ENCODE measurements around the gene PHC3. TPM values are rescaled to one million over a fixed set of nuclear protein-coding genes. Genes with fewer than 3 reads are reported as not detected.
A peak's percentile ranks its signal among the peaks of the same experiment; 100 is the strongest.

PHC3 gene
- total RNA-seq, 3 donors from 2014 or later (not counting 1 experiment from before 2014, with no cell fraction given) = 121 to 130 (median 125) TPM

DNA sequence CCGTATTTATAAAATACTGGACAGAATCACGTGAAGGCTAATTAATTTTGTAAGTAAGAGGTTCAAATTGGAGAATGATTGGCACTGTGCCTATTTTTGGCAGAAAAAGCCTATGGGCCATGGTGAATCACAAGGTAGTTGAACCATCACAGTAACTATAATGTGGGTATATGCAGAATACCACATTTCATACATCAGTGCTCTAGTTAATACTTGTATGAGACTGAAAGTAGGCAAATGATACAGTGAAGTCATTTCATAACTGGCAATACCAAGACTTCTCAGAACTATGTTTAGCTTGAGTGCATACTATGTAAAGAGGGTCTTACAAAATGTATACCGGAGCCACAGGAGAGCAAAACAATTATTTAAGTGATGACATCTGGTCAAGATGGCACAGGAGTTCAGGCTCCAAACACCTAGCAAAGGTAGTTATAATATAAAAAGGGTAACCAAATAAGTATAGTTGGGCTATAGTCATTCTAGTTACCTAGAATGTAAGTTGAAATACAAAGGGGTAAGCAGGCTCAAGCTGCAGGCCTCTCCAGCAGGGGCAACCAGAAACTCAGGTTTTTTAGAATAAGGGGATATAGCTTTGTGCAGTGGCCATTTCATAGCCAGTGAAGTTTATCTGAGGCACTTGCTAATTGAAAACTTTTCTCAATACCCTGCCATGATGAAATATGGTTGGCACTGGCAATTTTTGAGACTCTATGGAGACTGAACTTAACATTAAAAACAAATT, 124.7 kb downstream of the PHC3 start:
- Histone ChIP-seq H3K27ac (ENCODE audit: low read length) (no peak overlapping the region), H3K9me3 (ENCODE audit: control insufficient read depth, insufficient read depth, low read length) (no peaks in the 10 kb centered on the region), H3K4me1 (ENCODE audit: control insufficient read depth, insufficient read depth, low read length) (peaks cover 4% of the 10 kb centered on the region), H3K36me3 (ENCODE audit: control insufficient read depth, insufficient read depth, low read length) (no peaks in the 10 kb centered on the region), H3K27me3 (ENCODE audit: control insufficient read depth, insufficient read depth, low read length) (no peaks in the 10 kb centered on the region), H3K4me3 (ENCODE audit: low read length) (no peak overlapping the region)
- TF ChIP-seq, protein P1, sequence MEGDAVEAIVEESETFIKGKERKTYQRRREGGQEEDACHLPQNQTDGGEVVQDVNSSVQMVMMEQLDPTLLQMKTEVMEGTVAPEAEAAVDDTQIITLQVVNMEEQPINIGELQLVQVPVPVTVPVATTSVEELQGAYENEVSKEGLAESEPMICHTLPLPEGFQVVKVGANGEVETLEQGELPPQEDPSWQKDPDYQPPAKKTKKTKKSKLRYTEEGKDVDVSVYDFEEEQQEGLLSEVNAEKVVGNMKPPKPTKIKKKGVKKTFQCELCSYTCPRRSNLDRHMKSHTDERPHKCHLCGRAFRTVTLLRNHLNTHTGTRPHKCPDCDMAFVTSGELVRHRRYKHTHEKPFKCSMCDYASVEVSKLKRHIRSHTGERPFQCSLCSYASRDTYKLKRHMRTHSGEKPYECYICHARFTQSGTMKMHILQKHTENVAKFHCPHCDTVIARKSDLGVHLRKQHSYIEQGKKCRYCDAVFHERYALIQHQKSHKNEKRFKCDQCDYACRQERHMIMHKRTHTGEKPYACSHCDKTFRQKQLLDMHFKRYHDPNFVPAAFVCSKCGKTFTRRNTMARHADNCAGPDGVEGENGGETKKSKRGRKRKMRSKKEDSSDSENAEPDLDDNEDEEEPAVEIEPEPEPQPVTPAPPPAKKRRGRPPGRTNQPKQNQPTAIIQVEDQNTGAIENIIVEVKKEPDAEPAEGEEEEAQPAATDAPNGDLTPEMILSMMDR (IDR thresholded peaks at IDR 0.05) = no peak
- ATAC-seq (no peak), DNase-seq (no peak)
- Mint-ChIP-seq H3K9me3 (no peaks in the 10 kb centered on the region), H3K4me1 (peaks cover 7 to 10% of the 10 kb centered on the region in 2 donors), H3K27ac (no peak overlapping the region), H3K36me3 (no peaks in the 10 kb centered on the region), H3K4me3 (no peak overlapping the region), H3K27me3 (ENCODE audit: low read depth in 2 of 2) (no peaks in the 10 kb centered on the region)
- WGBS (ENCODE audit: insufficient coverage) = 80% methylated on average over 3 of the region's 3 CpGs
- intact Hi-C loops (cut with micrococcal nuclease) = no loop called here

DNA sequence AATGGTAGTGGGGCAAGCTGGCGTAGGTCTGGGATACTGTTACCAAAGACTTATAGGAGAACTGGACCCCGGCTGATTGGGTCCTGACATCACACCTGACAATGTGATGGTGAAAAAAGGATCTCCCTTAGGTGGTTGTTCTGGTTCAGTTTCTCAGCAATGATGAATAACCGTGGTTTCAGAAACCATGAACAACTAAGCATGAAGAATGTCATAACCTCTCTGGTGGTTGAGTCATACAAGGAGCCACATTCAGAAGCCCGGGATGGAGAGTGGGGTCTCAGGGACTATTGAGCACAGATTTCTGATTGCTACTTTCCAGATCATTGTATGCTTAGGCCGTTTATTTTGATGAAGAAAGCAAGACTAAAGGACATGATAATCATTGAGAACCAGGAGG, 126.3 kb downstream of the PHC3 start:
- no peak for ATAC-seq

GRCh38 chr3:170054204-170054603, 127.3 kb downstream of the PHC3 start:
- Histone ChIP-seq H3K27me3 (ENCODE audit: control insufficient read depth, insufficient read depth, low read length) (no peaks in the 10 kb centered on the region), H3K4me1 (ENCODE audit: control insufficient read depth, insufficient read depth, low read length) (peaks cover 4% of the 10 kb centered on the region), H3K27ac (ENCODE audit: low read length) (no peak overlapping the region), H3K36me3 (ENCODE audit: control insufficient read depth, insufficient read depth, low read length) (no peaks in the 10 kb centered on the region), H3K9me3 (ENCODE audit: control insufficient read depth, insufficient read depth, low read length) (no peaks in the 10 kb centered on the region), H3K4me3 (ENCODE audit: low read length) (no peak overlapping the region)
- ATAC-seq (peak in 1 of 3 donors; percentile 24), DNase-seq (peak in 1 of 2 donors; percentile 43)
- no peaks in the 10 kb centered on the region for H3K9me3 Mint-ChIP-seq
- H3K4me3 Mint-ChIP-seq = no peak overlapping the region
- H3K27ac Mint-ChIP-seq = no peak overlapping the region
- no peaks in the 10 kb centered on the region for H3K27me3 Mint-ChIP-seq (ENCODE audit: low read depth in 2 of 2)
- peaks cover 7 to 10% of the 10 kb centered on the region in 2 donors for H3K4me1 Mint-ChIP-seq
- no peaks in the 10 kb centered on the region for H3K36me3 Mint-ChIP-seq
- TF ChIP-seq, protein P1 (IDR thresholded peaks at IDR 0.05) = no peak
- WGBS (ENCODE audit: insufficient coverage) = 88% methylated on average over 1 of the region's 1 CpG
- intact Hi-C loops (cut with micrococcal nuclease) = no loop called here

More for the DNA sequence above, 126.3 kb downstream of the PHC3 start:
- Mint-ChIP-seq H3K27ac (no peak overlapping the region), H3K36me3 (no peaks in the 10 kb centered on the region), H3K4me3 (no peak overlapping the region), H3K9me3 (no peaks in the 10 kb centered on the region), H3K27me3 (ENCODE audit: low read depth in 2 of 2) (no peaks in the 10 kb centered on the region), H3K4me1 (peaks cover 7 to 10% of the 10 kb centered on the region in 2 donors)
- no peaks in the 10 kb centered on the region for H3K27me3 ChIP-seq (ENCODE audit: control insufficient read depth, insufficient read depth, low read length)
- TF ChIP-seq, protein P1 (IDR thresholded peaks at IDR 0.05) = no peak
- H3K4me3 ChIP-seq (ENCODE audit: low read length) = no peak overlapping the region
- intact Hi-C loops (cut with micrococcal nuclease) = no loop called here
- H3K9me3 ChIP-seq (ENCODE audit: control insufficient read depth, insufficient read depth, low read length) = no peaks in the 10 kb centered on the region
- no peak for DNase-seq
- peaks cover 4% of the 10 kb centered on the region for H3K4me1 ChIP-seq (ENCODE audit: control insufficient read depth, insufficient read depth, low read length)
- H3K36me3 ChIP-seq (ENCODE audit: control insufficient read depth, insufficient read depth, low read length) = no peaks in the 10 kb centered on the region
- 63% methylated on average over 5 of the region's 5 CpGs for WGBS (ENCODE audit: insufficient coverage)
- H3K27ac ChIP-seq (ENCODE audit: low read length) = no peak overlapping the region

DNA sequence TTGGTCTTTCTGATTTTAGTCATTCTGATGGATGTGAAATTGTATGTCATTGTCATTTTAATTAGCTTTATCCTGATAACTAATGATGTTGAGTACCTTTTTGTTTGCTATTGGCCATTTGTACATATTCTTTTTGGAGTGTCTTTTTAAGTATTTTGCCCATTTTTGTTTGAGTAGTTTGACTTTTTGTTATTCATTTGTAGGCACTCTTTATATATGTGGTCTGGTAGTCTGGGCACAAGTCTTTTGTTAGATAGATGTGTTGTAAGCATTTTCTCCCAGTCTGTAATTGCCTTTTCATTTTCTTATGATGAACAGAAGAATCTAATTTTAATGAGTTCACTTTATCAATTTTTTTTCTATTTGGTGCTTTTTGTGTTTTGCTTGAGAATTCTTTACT, 129.1 kb downstream of the PHC3 start:
- no peaks in the 10 kb centered on the region for H3K36me3 Mint-ChIP-seq
- Histone ChIP-seq H3K36me3 (ENCODE audit: control insufficient read depth, insufficient read depth, low read length) (no peaks in the 10 kb centered on the region), H3K27me3 (ENCODE audit: control insufficient read depth, insufficient read depth, low read length) (no peaks in the 10 kb centered on the region), H3K9me3 (ENCODE audit: control insufficient read depth, insufficient read depth, low read length) (no peaks in the 10 kb centered on the region), H3K4me1 (ENCODE audit: control insufficient read depth, insufficient read depth, low read length) (no peaks in the 10 kb centered on the region), H3K27ac (ENCODE audit: low read length) (no peak overlapping the region), H3K4me3 (ENCODE audit: low read length) (no peak overlapping the region)
- intact Hi-C loops (cut with micrococcal nuclease) = no loop called here
- H3K4me1 Mint-ChIP-seq = peaks cover 0 to under 1% of the 10 kb centered on the region in 2 donors
- TF ChIP-seq, protein P1 (IDR thresholded peaks at IDR 0.05) = no peak
- H3K27ac Mint-ChIP-seq = no peak overlapping the region
- DNase-seq (no peak), ATAC-seq (no peak)
- H3K27me3 Mint-ChIP-seq (ENCODE audit: low read depth in 2 of 2) = no peaks in the 10 kb centered on the region
- no peak overlapping the region for H3K4me3 Mint-ChIP-seq
- no peaks in the 10 kb centered on the region for H3K9me3 Mint-ChIP-seq

Measured in natural killer cell (primary cell).